GM12878 (cell line): ENCODE results near the gene RAB7B. TPM values are rescaled to one million over a fixed set of nuclear protein-coding genes. Genes with fewer than 3 reads are reported as not detected.
A peak's percentile ranks its signal among the peaks of the same experiment; 100 is the strongest.

Experiments used
- ATAC-seq: fragments of 200-7000 bp; cut with Tn5 transposase; 3 replicates; pipeline ENCODE4 v1.9.1; 2020; ENCODE audit warnings: mild to moderate bottlenecking, moderate library complexity
- BruUV-seq: library from RNA; stranded (reverse); fragments of 400-500 nt; replicated peaks from 2 replicates; lab custom pipeline; 2021; lab: Mats Ljungman, UMichigan
- CTCF ChIA-PET: fragments of 300-600 bp; sonication (Branson Sonifier 250); formaldehyde crosslinking; extraction: SDS; loops from one replicate; lab custom pipeline; 2021; ENCODE audit warnings: inconsistent platforms; lab: Yijun Ruan, JAX
- POLR2A ChIA-PET: fragments of 350-600 bp; formaldehyde crosslinking; extraction: SDS; loops from one replicate; lab custom pipeline; 2021; ENCODE audit warnings: inconsistent platforms; lab: Charles Lee
- RAD21 ChIA-PET: fragments of 300-600 bp; sonication (Branson Sonifier 250); formaldehyde crosslinking; loops from one replicate; lab custom pipeline; 2023; ENCODE audit warnings: antibody characterized with exemption; ENCODE audit not compliant: unreplicated experiment; lab: Charles Lee
- SMC1A ChIA-PET: fragments of 300-600 bp; sonication (Branson Sonifier 250); formaldehyde crosslinking; loops from one replicate; lab custom pipeline; 2023; ENCODE audit not compliant: unreplicated experiment, uncharacterized antibody; lab: Charles Lee
- DNase-seq: peaks from one replicate; pipeline ENCODE4 v3.0.0-alpha.2; 2011; ENCODE audit warnings: low read depth, low spot score
- FAIRE-seq: peaks from 3 replicates; lab custom pipeline; 2011; peaks lifted over from hg19 to GRCh38; lab: Jason Lieb, UNC
- H2AFZ ChIP-seq: 2 replicates; pipeline ENCODE4 v1.6.0; 2011; ENCODE audit warnings: low read depth, low read length, control low read depth; ENCODE audit not compliant: control insufficient read depth
- H3K27ac ChIP-seq: 2 replicates; pipeline ENCODE4 v1.5.1; 2011; ENCODE audit warnings: control low read depth; ENCODE audit not compliant: control insufficient read depth, insufficient read depth
- H3K27me3 ChIP-seq, 2 experiments: replicated peaks in 1 of 2; 2 replicates each; pipeline versions ENCODE4 v1.6.0 to v1.6.1; 2011; ENCODE audit warnings: low read length in 1 of 2; ENCODE audit not compliant: control insufficient read depth in 2 of 2, insufficient read depth in 2 of 2
- H3K36me3 ChIP-seq, 2 experiments: 2 replicates each; pipeline ENCODE4 v1.5.1; 2011; ENCODE audit warnings: low read length in 1 of 2; ENCODE audit not compliant: control insufficient read depth in 2 of 2, insufficient read depth in 2 of 2
- H3K4me1 ChIP-seq: 2 replicates; pipeline ENCODE4 v1.6.1; 2011; ENCODE audit warnings: mild to moderate bottlenecking, low read length, moderate library complexity, mixed read lengths; ENCODE audit not compliant: control insufficient read depth, insufficient read depth
- H3K4me2 ChIP-seq: 2 replicates; pipeline ENCODE4 v1.6.0; 2011; ENCODE audit warnings: control low read depth; ENCODE audit not compliant: control insufficient read depth, insufficient read depth
- H3K4me3 ChIP-seq: fragments of 200-600 bp; sonication (generic); 2 replicates; pipeline ENCODE4 v1.5.1; 2016
- H3K79me2 ChIP-seq: 2 replicates; pipeline ENCODE4 v1.6.0; 2011; ENCODE audit warnings: low read length; ENCODE audit not compliant: control insufficient read depth, insufficient read depth
- H3K9ac ChIP-seq: 2 replicates; pipeline ENCODE4 v1.8.0; 2011; ENCODE audit warnings: low read length, control low read depth, mixed read lengths; ENCODE audit not compliant: control insufficient read depth, insufficient read depth
- H3K9me3 ChIP-seq: replicated peaks from 3 replicates; pipeline ENCODE4 v1.5.1; 2011; ENCODE audit warnings: mild to moderate bottlenecking, low read length; ENCODE audit not compliant: control insufficient read depth, insufficient read depth
- H4K20me1 ChIP-seq: 2 replicates; pipeline ENCODE4 v1.6.0; 2011; ENCODE audit not compliant: control insufficient read depth, insufficient read depth
- ASH2L ChIP-seq: fragments of 300-600, 200-600 bp; sonication (generic); IDR thresholded peaks from 2 replicates; pipeline ENCODE4 v1.6.1; 2017; ENCODE audit warnings: low read depth, mild to moderate bottlenecking, borderline replicate concordance
- BRCA1 ChIP-seq: IDR thresholded peaks from 2 replicates; pipeline ENCODE4 v1.6.1; 2011; ENCODE audit warnings: low read depth, low read length, improper control_type of control experiment
- HDGF ChIP-seq: fragments of 450-650 bp; IDR thresholded peaks from 2 replicates; pipeline ENCODE4 v1.6.1; 2016; ENCODE audit warnings: antibody characterized with exemption
- LARP7 ChIP-seq: fragments of 450-650 bp; IDR thresholded peaks from 2 replicates; pipeline ENCODE4 v1.6.1; 2017; ENCODE audit warnings: mild to moderate bottlenecking
- NR2C2 ChIP-seq: IDR thresholded peaks from 2 replicates; pipeline ENCODE4 v1.6.1; 2011; ENCODE audit warnings: borderline replicate concordance, low read depth; ENCODE audit not compliant: control insufficient read depth, insufficient read length
- SMC3 ChIP-seq: IDR thresholded peaks from 2 replicates; pipeline ENCODE4 v1.6.1; 2011; ENCODE audit warnings: low read length, improper control_type of control experiment, borderline replicate concordance
- STAT1 ChIP-seq: fragments of 450-650 bp; conservative IDR thresholded peaks from 2 replicates; pipeline ENCODE4 v1.6.1; 2014; ENCODE audit warnings: antibody characterized with exemption, mild to moderate bottlenecking
- WGBS: methylation state at CpG from one replicate; pipeline ENCODE4 v1.1.6; 2016; ENCODE audit warnings: low lambda C conversion rate; ENCODE audit not compliant: insufficient replicate concordance, insufficient coverage; ENCODE audit errors: missing lambda C conversion rate; 5-methylcytosine and 5-hydroxymethylcytosine counted together
- in situ Hi-C: fragments of 300-500 bp; cut with MboI; formaldehyde crosslinking; loops from 9 replicates; pipeline ENCODE4 v1.14.3; 2018; ENCODE audit warnings: mixed read lengths
- intact Hi-C: fragments of 100-400 bp; cut with micrococcal nuclease; formaldehyde crosslinking; loops from one replicate; pipeline ENCODE4 v1.14.2; 2022; ENCODE audit not compliant: unreplicated experiment
- polyA plus RNA-seq, 11 experiments: library from polyadenylated mRNA; depleted of rRNA in 4 of 11; unstranded in 6 of 11; stranded (reverse) in 5 of 11; fragments of >200 nt; fragmentation: Nextera tagmentation in 4 of 11; fragmentation: Illumina TruSeq in 1 of 11; extraction: Ambion mirVana in 4 of 11; extraction: Trizol in 1 of 11; gene quantifications; 1 replicate in 1 of 11; 2 replicates in 10 of 11; pipeline versions ENCODE4 v1.2.1 to v1.2.3, GENCODE V29; 2011 to 2016; ENCODE audit warnings: inconsistent platforms in 2 of 11, missing spikeins in 2 of 11, low read depth in 1 of 11
- total RNA-seq, 4 experiments: library from RNA; depleted of rRNA in 3 of 4; stranded (reverse); fragments of >200 nt in 3 of 4; fragmentation: Illumina TruSeq in 1 of 4; extraction: Trizol in 1 of 4; gene quantifications; 2 replicates each; pipeline versions ENCODE4 v1.2.1 to v1.2.3, GENCODE V29; 2013 to 2021
- TF ChIP-seq, protein P1 (sequence below): fragments of 450-650 bp; IDR thresholded peaks from 2 replicates; pipeline ENCODE4 v1.6.1; 2018; ENCODE audit warnings: mild to moderate bottlenecking, low read depth, moderate library complexity; ENCODE audit not compliant: partially characterized antibody

The RAB7B gene
- total and polyA plus RNA-seq, 10 of the 15 experiments (the other 5 are each of a cell fraction or from before 2014, with no cell fraction given) = 0.09 TPM; not detected in 9

DNA sequence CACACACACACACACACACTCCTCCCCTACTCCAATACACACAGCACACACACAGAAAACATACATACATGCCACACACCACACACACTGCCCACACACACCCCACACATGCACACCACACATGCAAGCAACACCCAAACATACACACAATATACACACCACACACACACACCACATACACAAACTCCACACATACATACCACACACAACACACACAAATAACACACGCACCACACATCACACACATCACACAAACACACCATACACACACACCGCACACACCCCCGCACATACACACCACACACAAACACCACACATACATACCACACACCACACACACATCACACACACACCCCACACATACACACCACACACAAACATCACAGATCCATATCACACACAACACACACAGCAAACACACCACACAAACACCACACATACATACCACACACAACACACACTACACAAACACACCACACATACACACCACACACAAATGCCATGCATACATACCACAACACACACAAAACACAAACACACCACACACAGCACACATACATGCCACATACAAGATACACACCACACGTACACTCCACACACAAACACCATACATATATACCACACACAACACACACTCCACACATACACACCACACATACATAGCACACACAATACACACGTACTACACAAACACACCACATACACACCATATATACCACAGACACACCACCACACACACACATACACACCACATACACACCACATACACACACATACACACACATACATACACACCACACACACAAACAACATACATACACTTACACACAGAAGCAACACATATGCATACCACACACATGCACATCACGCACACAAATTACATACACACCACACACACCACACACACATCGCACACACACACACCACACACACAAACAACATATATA, 932 bp upstream of the RAB7B start:
- no peaks in the 10 kb centered on the region for H3K36me3 ChIP-seq
- H4K20me1 ChIP-seq = no peaks in the 10 kb centered on the region
- 0 out of 4 replicates have a peak, but pooled peaks cover 0 to 3% of the 10 kb centered on the region in 2 experiments for H3K27me3 ChIP-seq
- 68% methylated on average over 7 of the region's 7 CpGs for WGBS
- no peaks in the 10 kb centered on the region for H3K9me3 ChIP-seq
- intact Hi-C loops = no loop called here
- no peak overlapping the region for H3K9ac ChIP-seq
- TF ChIP-seq HDGF = peak; percentile 44; the same call in 1 of the 2 replicates
- no peak for TF ChIP-seq SMC3
- no peak for TF ChIP-seq ASH2L
- TF ChIP-seq, protein P1, sequence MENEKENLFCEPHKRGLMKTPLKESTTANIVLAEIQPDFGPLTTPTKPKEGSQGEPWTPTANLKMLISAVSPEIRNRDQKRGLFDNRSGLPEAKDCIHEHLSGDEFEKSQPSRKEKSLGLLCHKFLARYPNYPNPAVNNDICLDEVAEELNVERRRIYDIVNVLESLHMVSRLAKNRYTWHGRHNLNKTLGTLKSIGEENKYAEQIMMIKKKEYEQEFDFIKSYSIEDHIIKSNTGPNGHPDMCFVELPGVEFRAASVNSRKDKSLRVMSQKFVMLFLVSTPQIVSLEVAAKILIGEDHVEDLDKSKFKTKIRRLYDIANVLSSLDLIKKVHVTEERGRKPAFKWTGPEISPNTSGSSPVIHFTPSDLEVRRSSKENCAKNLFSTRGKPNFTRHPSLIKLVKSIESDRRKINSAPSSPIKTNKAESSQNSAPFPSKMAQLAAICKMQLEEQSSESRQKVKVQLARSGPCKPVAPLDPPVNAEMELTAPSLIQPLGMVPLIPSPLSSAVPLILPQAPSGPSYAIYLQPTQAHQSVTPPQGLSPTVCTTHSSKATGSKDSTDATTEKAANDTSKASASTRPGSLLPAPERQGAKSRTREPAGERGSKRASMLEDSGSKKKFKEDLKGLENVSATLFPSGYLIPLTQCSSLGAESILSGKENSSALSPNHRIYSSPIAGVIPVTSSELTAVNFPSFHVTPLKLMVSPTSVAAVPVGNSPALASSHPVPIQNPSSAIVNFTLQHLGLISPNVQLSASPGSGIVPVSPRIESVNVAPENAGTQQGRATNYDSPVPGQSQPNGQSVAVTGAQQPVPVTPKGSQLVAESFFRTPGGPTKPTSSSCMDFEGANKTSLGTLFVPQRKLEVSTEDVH = no peak
- no peak for TF ChIP-seq STAT1
- no peak for TF ChIP-seq LARP7
- TF ChIP-seq NR2C2 = peak; percentile 23
- no peak for TF ChIP-seq BRCA1
- DNase-seq (no peak), ATAC-seq (no peak), FAIRE-seq (no peak)
- ChIA-PET RAD21 (no interaction called here), POLR2A (no interaction called here), SMC1A (no interaction called here), CTCF (no interaction called here)
- no peaks in the 10 kb centered on the region for H3K79me2 ChIP-seq
- no peak overlapping the region for H3K4me3 ChIP-seq
- no peak overlapping the region for H3K4me2 ChIP-seq
- H3K4me1 ChIP-seq = peaks cover 12% of the 10 kb centered on the region
- no TSS peak for BruUV-seq
- no peak overlapping the region for H2AFZ ChIP-seq
- no peak overlapping the region for H3K27ac ChIP-seq
- in situ Hi-C loops = no loop called here
